HFF-Myc (cell line): ENCODE results near the gene GALE.
A peak's percentile ranks its signal among the peaks of the same experiment; 100 is the strongest.

Experiments
- DNase-seq: peaks from one replicate; pipeline ENCODE4 v3.0.0-alpha.2; 2011; ENCODE audit warnings: low read depth; ENCODE audit errors: extremely low read depth
- H3K4me3 ChIP-seq: replicated peaks from 2 replicates; pipeline ENCODE4 v1.5.1; 2011; ENCODE audit warnings: low read depth, mild to moderate bottlenecking, control low read depth, low read length
- TF ChIP-seq, protein P1 (sequence below): IDR thresholded peaks from 2 replicates; pipeline ENCODE4 v1.5.1; 2012; ENCODE audit warnings: mild to moderate bottlenecking, low read depth, low read length, control low read depth; ENCODE audit errors: missing control alignments

The GALE gene

DNA sequence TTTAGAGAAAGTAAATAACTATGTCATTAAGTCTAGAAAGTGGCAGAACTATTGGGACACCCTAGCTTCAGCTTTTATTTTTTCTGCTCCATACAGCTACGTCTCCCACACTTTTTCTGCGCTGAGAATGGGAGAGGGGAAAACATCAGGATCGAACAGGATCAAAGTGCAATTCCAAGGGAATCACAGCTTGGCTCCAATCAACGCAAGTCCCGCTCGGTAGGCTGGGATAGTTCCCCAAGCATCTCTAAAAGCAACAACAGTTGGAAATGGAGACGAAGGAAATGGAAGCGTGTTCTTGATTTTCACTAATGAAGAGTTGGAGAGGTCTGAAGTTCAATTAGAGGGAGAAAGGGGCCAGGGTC lies 24.1 kb upstream of the GALE start:
- no peak for DNase-seq

GRCh38 chr1:23823767-23824166 lies 23.2 kb upstream of the GALE start:
- DNase-seq = no peak
- no peak overlapping the region for H3K4me3 ChIP-seq
- TF ChIP-seq, protein P1, sequence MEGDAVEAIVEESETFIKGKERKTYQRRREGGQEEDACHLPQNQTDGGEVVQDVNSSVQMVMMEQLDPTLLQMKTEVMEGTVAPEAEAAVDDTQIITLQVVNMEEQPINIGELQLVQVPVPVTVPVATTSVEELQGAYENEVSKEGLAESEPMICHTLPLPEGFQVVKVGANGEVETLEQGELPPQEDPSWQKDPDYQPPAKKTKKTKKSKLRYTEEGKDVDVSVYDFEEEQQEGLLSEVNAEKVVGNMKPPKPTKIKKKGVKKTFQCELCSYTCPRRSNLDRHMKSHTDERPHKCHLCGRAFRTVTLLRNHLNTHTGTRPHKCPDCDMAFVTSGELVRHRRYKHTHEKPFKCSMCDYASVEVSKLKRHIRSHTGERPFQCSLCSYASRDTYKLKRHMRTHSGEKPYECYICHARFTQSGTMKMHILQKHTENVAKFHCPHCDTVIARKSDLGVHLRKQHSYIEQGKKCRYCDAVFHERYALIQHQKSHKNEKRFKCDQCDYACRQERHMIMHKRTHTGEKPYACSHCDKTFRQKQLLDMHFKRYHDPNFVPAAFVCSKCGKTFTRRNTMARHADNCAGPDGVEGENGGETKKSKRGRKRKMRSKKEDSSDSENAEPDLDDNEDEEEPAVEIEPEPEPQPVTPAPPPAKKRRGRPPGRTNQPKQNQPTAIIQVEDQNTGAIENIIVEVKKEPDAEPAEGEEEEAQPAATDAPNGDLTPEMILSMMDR = no peak

More for the DNA sequence above, 24.1 kb upstream of the GALE start:
- TF ChIP-seq, protein P1 = no peak
- H3K4me3 ChIP-seq = peak overlapping the region; percentile 87

GRCh38 chr1:23817633-23818032 lies 17.1 kb upstream of the GALE start:
- DNase-seq = no peak
- TF ChIP-seq, protein P1 = no peak
- no peak overlapping the region for H3K4me3 ChIP-seq

DNA sequence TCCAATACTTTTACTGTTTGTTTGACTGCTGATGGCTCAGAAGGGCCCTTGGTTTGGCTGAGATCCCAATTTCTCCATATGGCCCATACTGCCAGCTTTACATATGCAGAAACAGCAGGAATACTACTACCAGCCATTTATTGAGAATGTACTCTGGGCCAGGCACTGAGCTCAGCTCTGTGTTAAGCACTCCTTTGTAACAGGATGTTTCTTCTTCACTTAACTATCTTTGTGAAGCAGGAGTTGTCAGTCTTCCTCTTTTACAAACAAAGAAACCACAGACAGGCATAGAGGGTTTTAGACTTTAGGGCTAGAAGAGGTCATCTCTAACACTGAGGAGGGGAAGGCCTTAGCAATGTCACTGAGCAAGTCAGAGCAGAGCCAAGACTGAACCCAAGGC lies 16.4 kb upstream of the GALE start:
- DNase-seq = no peak
- no peak overlapping the region for H3K4me3 ChIP-seq
- TF ChIP-seq, protein P1 = no peak

GRCh38 chr1:23816361-23816760 lies 15.8 kb upstream of the GALE start:
- no peak for DNase-seq
- TF ChIP-seq, protein P1 = no peak
- H3K4me3 ChIP-seq = no peak overlapping the region

- DNase-seq = no peak
- H3K4me3 ChIP-seq = no peak overlapping the region
- TF ChIP-seq, protein P1 = no peak
These were observed 13.5 kb upstream of the GALE start for GRCh38 chr1:23814016-23814415.

GRCh38 chr1:23810818-23811540 lies 10.4 kb upstream of the GALE start:
- H3K4me3 ChIP-seq = no peak overlapping the region
- DNase-seq = no peak
- TF ChIP-seq, protein P1 = peak; percentile 65
